ENCODE measurements around the gene FILIP1L.

Gene FILIP1L

GRCh38 chr3:99873269-99874102 lies 240.8 kb downstream of the FILIP1L start:
- DNase-seq (ENCODE audit: low read depth in 2 of 2, low spot score in 1 of 2), result no peak

GRCh38 chr3:99872923-99873254 lies 241.4 kb downstream of the FILIP1L start:
- DNase-seq (ENCODE audit: low read depth in 2 of 2, low spot score in 1 of 2), result no peak

GRCh38 chr3:99871231-99872045 lies 242.9 kb downstream of the FILIP1L start:
- no peak for DNase-seq (ENCODE audit: low read depth in 2 of 2, low spot score in 1 of 2)

- DNase-seq (ENCODE audit: low read depth in 2 of 2, low spot score in 1 of 2), result no peak
These were observed 243.6 kb downstream of the FILIP1L start for GRCh38 chr3:99870712-99871111.

GRCh38 chr3:99869621-99870020 lies 244.7 kb downstream of the FILIP1L start:
- DNase-seq (ENCODE audit: low read depth in 2 of 2, low spot score in 1 of 2), result no peak

GRCh38 chr3:99868311-99868646 lies 246.0 kb downstream of the FILIP1L start:
- no peak for DNase-seq (ENCODE audit: low read depth in 2 of 2, low spot score in 1 of 2)

GRCh38 chr3:99867594-99868310 lies 246.5 kb downstream of the FILIP1L start:
- DNase-seq (ENCODE audit: low read depth in 2 of 2, low spot score in 1 of 2), result no peak

GRCh38 chr3:99866261-99866761 lies 248.0 kb downstream of the FILIP1L start:
- DNase-seq (ENCODE audit: low read depth in 2 of 2, low spot score in 1 of 2), result no peak

GRCh38 chr3:99865321-99865720 lies 249.0 kb downstream of the FILIP1L start:
- no peak for DNase-seq (ENCODE audit: low read depth in 2 of 2, low spot score in 1 of 2)

- DNase-seq (ENCODE audit: low read depth in 2 of 2, low spot score in 1 of 2), result no peak
These were observed 250.0 kb downstream of the FILIP1L start for GRCh38 chr3:99864289-99864688.

GRCh38 chr3:99863588-99863987 lies 250.7 kb downstream of the FILIP1L start:
- no peak for DNase-seq (ENCODE audit: low read depth in 2 of 2, low spot score in 1 of 2)

GRCh38 chr3:99863002-99863401 lies 251.3 kb downstream of the FILIP1L start:
- DNase-seq (ENCODE audit: low read depth in 2 of 2, low spot score in 1 of 2), result no peak

- no peak for DNase-seq (ENCODE audit: low read depth in 2 of 2, low spot score in 1 of 2)
These were observed 252.1 kb downstream of the FILIP1L start for GRCh38 chr3:99862208-99862607.

- DNase-seq (ENCODE audit: low read depth in 2 of 2, low spot score in 1 of 2), result no peak
These were observed 253.1 kb downstream of the FILIP1L start for GRCh38 chr3:99861216-99861615.

GRCh38 chr3:99859825-99860224 lies 254.5 kb downstream of the FILIP1L start:
- DNase-seq (ENCODE audit: low read depth in 2 of 2, low spot score in 1 of 2), result no peak

- DNase-seq (ENCODE audit: low read depth in 2 of 2, low spot score in 1 of 2), result no peak
These were observed 255.8 kb downstream of the FILIP1L start for GRCh38 chr3:99858469-99858868.

- DNase-seq (ENCODE audit: low read depth in 2 of 2, low spot score in 1 of 2), result no peak
These were observed 257.0 kb downstream of the FILIP1L start for GRCh38 chr3:99857278-99857677.

GRCh38 chr3:99856437-99857220 lies 257.7 kb downstream of the FILIP1L start:
- no peak for DNase-seq (ENCODE audit: low read depth in 2 of 2, low spot score in 1 of 2)

GRCh38 chr3:99855900-99856299 lies 258.4 kb downstream of the FILIP1L start:
- DNase-seq (ENCODE audit: low read depth in 2 of 2, low spot score in 1 of 2), result no peak

- DNase-seq (ENCODE audit: low read depth in 2 of 2, low spot score in 1 of 2), result no peak
These were observed 259.5 kb downstream of the FILIP1L start for GRCh38 chr3:99854756-99855298.

GRCh38 chr3:99852851-99853250 lies 261.4 kb downstream of the FILIP1L start:
- DNase-seq (ENCODE audit: low read depth in 2 of 2, low spot score in 1 of 2), result no peak

All from stimulated activated CD8-positive, alpha-beta memory T cell treated with anti-CD3 and anti-CD28 coated beads, Interleukin-4, amount 100 ng/mL, for 4 hours (primary cell).